ENCODE measurements around the gene BCL7C. TPM values are rescaled to one million over a fixed set of nuclear protein-coding genes. Genes with fewer than 3 reads are reported as not detected.

BCL7C gene
- total and polyA plus RNA-seq, 2 of the 13 experiments (the other 11 are each of a cell fraction or from before 2014, with no cell fraction given) = 17.7 to 33.8 TPM

DNA sequence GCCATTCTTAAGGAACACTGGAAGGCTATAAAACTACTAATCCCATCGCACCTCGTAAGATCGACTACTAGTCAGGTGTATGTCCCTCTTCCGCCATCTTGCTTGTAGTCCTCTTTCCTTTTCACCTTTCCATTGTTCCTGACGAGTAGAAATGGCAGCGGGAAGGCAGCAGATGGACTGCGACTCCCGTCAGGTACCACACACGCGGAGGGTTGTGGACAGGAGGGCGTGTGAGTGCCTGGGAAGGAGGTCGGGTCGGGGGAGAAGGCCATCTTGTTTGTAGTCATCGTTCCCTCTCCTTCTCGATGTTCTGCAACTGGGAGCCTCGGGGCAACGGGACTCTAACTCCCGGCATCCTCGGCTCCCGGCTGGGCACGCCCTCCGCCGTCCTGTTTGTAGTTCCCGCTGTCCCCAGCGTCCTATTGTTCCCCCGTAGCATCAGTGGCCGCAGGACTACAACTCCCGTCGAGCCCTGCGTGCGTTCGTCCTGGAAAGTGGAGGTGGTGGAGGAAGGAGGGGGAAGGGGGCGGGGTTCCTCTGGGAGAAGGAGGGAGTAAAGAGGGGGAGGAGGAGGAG lies 29.2 kb upstream of the BCL7C start (continued):
- TF ChIP-seq, protein P1, sequence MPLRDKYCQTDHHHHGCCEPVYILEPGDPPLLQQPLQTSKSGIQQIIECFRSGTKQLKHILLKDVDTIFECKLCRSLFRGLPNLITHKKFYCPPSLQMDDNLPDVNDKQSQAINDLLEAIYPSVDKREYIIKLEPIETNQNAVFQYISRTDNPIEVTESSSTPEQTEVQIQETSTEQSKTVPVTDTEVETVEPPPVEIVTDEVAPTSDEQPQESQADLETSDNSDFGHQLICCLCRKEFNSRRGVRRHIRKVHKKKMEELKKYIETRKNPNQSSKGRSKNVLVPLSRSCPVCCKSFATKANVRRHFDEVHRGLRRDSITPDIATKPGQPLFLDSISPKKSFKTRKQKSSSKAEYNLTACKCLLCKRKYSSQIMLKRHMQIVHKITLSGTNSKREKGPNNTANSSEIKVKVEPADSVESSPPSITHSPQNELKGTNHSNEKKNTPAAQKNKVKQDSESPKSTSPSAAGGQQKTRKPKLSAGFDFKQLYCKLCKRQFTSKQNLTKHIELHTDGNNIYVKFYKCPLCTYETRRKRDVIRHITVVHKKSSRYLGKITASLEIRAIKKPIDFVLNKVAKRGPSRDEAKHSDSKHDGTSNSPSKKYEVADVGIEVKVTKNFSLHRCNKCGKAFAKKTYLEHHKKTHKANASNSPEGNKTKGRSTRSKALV (CRISPR knock-in tag; IDR thresholded peaks at IDR 0.05) = no peak
- TF ChIP-seq, protein P2, sequence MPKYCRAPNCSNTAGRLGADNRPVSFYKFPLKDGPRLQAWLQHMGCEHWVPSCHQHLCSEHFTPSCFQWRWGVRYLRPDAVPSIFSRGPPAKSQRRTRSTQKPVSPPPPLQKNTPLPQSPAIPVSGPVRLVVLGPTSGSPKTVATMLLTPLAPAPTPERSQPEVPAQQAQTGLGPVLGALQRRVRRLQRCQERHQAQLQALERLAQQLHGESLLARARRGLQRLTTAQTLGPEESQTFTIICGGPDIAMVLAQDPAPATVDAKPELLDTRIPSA (CRISPR knock-in tag; IDR thresholded peaks at IDR 0.05; ENCODE audit: borderline replicate concordance) = no peak
- TF ChIP-seq, protein P3, sequence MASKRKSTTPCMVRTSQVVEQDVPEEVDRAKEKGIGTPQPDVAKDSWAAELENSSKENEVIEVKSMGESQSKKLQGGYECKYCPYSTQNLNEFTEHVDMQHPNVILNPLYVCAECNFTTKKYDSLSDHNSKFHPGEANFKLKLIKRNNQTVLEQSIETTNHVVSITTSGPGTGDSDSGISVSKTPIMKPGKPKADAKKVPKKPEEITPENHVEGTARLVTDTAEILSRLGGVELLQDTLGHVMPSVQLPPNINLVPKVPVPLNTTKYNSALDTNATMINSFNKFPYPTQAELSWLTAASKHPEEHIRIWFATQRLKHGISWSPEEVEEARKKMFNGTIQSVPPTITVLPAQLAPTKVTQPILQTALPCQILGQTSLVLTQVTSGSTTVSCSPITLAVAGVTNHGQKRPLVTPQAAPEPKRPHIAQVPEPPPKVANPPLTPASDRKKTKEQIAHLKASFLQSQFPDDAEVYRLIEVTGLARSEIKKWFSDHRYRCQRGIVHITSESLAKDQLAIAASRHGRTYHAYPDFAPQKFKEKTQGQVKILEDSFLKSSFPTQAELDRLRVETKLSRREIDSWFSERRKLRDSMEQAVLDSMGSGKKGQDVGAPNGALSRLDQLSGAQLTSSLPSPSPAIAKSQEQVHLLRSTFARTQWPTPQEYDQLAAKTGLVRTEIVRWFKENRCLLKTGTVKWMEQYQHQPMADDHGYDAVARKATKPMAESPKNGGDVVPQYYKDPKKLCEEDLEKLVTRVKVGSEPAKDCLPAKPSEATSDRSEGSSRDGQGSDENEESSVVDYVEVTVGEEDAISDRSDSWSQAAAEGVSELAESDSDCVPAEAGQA (IDR thresholded peaks at IDR 0.05; ENCODE audit: low read depth) = peak; percentile 86; the same call in 1 of the 2 replicates
- TF ChIP-seq, protein P3 (CRISPR knock-in tag; IDR thresholded peaks at IDR 0.05; ENCODE audit: borderline replicate concordance) = no peak
- TF ChIP-seq HMG20A (CRISPR knock-in tag; IDR thresholded peaks at IDR 0.05; ENCODE audit: borderline replicate concordance) (no peak), ZNF775 (CRISPR knock-in tag; IDR thresholded peaks at IDR 0.05; ENCODE audit: borderline replicate concordance) (no peak), ZSCAN9 (CRISPR knock-in tag; IDR thresholded peaks at IDR 0.05; ENCODE audit: borderline replicate concordance) (no peak), POLR2AphosphoS2 (IDR thresholded peaks at IDR 0.05; ENCODE audit: low read depth, low read length) (no peak), TAF1 (CRISPR knock-in tag; IDR thresholded peaks at IDR 0.05) (peak; percentile 90), SIN3B (IDR thresholded peaks at IDR 0.05; ENCODE audit: low read length) (peak; percentile 87), ATF7-NPFF (CRISPR knock-in tag; IDR thresholded peaks at IDR 0.05; ENCODE audit: low read depth) (no peak; the same call in 1 of the 2 replicates), ZNF7 (CRISPR knock-in tag; IDR thresholded peaks at IDR 0.05) (no peak)
- TF ChIP-seq, protein P4, sequence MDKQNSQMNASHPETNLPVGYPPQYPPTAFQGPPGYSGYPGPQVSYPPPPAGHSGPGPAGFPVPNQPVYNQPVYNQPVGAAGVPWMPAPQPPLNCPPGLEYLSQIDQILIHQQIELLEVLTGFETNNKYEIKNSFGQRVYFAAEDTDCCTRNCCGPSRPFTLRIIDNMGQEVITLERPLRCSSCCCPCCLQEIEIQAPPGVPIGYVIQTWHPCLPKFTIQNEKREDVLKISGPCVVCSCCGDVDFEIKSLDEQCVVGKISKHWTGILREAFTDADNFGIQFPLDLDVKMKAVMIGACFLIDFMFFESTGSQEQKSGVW (CRISPR knock-in tag; IDR thresholded peaks at IDR 0.05; ENCODE audit: borderline replicate concordance) = no peak
- TF ChIP-seq, protein P5, sequence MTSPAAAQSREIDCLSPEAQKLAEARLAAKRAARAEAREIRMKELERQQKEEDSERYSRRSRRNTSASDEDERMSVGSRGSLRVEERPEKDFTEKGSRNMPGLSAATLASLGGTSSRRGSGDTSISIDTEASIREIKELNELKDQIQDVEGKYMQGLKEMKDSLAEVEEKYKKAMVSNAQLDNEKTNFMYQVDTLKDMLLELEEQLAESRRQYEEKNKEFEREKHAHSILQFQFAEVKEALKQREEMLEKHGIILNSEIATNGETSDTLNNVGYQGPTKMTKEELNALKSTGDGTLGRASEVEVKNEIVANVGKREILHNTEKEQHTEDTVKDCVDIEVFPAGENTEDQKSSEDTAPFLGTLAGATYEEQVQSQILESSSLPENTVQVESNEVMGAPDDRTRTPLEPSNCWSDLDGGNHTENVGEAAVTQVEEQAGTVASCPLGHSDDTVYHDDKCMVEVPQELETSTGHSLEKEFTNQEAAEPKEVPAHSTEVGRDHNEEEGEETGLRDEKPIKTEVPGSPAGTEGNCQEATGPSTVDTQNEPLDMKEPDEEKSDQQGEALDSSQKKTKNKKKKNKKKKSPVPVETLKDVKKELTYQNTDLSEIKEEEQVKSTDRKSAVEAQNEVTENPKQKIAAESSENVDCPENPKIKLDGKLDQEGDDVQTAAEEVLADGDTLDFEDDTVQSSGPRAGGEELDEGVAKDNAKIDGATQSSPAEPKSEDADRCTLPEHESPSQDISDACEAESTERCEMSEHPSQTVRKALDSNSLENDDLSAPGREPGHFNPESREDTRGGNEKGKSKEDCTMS (CRISPR knock-in tag; conservative IDR thresholded peaks at IDR 0.05) = 0 out of 2 replicates have a peak, but pooled peaks have one; percentile 31
- TF ChIP-seq, protein P6, sequence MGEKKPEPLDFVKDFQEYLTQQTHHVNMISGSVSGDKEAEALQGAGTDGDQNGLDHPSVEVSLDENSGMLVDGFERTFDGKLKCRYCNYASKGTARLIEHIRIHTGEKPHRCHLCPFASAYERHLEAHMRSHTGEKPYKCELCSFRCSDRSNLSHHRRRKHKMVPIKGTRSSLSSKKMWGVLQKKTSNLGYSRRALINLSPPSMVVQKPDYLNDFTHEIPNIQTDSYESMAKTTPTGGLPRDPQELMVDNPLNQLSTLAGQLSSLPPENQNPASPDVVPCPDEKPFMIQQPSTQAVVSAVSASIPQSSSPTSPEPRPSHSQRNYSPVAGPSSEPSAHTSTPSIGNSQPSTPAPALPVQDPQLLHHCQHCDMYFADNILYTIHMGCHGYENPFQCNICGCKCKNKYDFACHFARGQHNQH (CRISPR knock-in tag; IDR thresholded peaks at IDR 0.05) = peak; percentile 38; the same call in 1 of the 2 replicates

All from HepG2 (cell line).